HL-60 (cell line): ENCODE measurements around the gene PTPRN2.

Experiments
- DNase-seq, 2 experiments: peaks; one replicate each; pipeline ENCODE4 v3.0.0-alpha.2; 2010 to 2020; ENCODE audit warnings: low read depth in 1 of 2, low spot score in 1 of 2
- H3K27ac ChIP-seq: fragments of 250-450 bp; sonication (Bioruptor Pico); replicated peaks from 2 replicates; pipeline ENCODE4 v1.5.1; 2020; ENCODE audit warnings: mild to moderate bottlenecking, moderate library complexity
- H3K27me3 ChIP-seq: fragments of 250-450 bp; sonication (Bioruptor Pico); 2 replicates; pipeline ENCODE4 v1.5.1; 2021; ENCODE audit warnings: mild to moderate bottlenecking, moderate library complexity; ENCODE audit not compliant: insufficient read depth, poor library complexity, severe bottlenecking
- H3K4me3 ChIP-seq: replicated peaks from 2 replicates; pipeline ENCODE4 v1.5.1; 2011; ENCODE audit warnings: mild to moderate bottlenecking, control low read depth, low read length; ENCODE audit not compliant: insufficient read depth
- CTCF ChIP-seq: IDR thresholded peaks from one replicate; pipeline ENCODE4 v1.5.1; 2011; ENCODE audit warnings: low read length, control low read depth, inconsistent platforms; ENCODE audit not compliant: insufficient read depth
- GABPA ChIP-seq: IDR thresholded peaks from 2 replicates; pipeline ENCODE4 v1.6.1; 2012; ENCODE audit warnings: low read depth
- POLR2AphosphoS5 ChIP-seq: IDR thresholded peaks from 2 replicates; pipeline ENCODE4 v1.6.1; 2012; ENCODE audit warnings: low read depth
- REST ChIP-seq: IDR thresholded peaks from 2 replicates; pipeline ENCODE4 v1.6.1; 2012; ENCODE audit warnings: low read depth; ENCODE audit not compliant: insufficient replicate concordance
- SPI1 ChIP-seq: IDR thresholded peaks from 2 replicates; pipeline ENCODE4 v1.6.1; 2012; ENCODE audit warnings: low read depth, mild to moderate bottlenecking, borderline replicate concordance

Gene PTPRN2

GRCh38 chr7:157864911-157865310 is 722.7 kb downstream of the PTPRN2 start:
- Histone ChIP-seq H3K27ac (no peak overlapping the region), H3K4me3 (no peak overlapping the region), H3K27me3 (no peaks in the 10 kb centered on the region)
- no peak for DNase-seq
- no peak for TF ChIP-seq GABPA

- DNase-seq = no peak
- no peaks in the 10 kb centered on the region for H3K27me3 ChIP-seq
These were observed 723.5 kb downstream of the PTPRN2 start for GRCh38 chr7:157863906-157864810.

GRCh38 chr7:157863176-157863575 is 724.4 kb downstream of the PTPRN2 start:
- no peaks in the 10 kb centered on the region for H3K27me3 ChIP-seq
- no peak overlapping the region for H3K27ac ChIP-seq
- DNase-seq = no peak
- no peak for TF ChIP-seq GABPA
- TF ChIP-seq CTCF = no peak
- no peak for TF ChIP-seq SPI1
- TF ChIP-seq POLR2AphosphoS5 = no peak
- no peak for TF ChIP-seq REST
- no peak overlapping the region for H3K4me3 ChIP-seq

More at GRCh38 chr7:157863906-157864810, 723.5 kb downstream of the PTPRN2 start:
- Histone ChIP-seq H3K27ac (no peak overlapping the region), H3K4me3 (no peak overlapping the region)
- TF ChIP-seq REST = no peak

- H3K4me3 ChIP-seq = no peak overlapping the region
- DNase-seq = no peak
- TF ChIP-seq POLR2AphosphoS5 (no peak), SPI1 (no peak), REST (no peak), CTCF (no peak), GABPA (no peak)
- no peak overlapping the region for H3K27ac ChIP-seq
- no peaks in the 10 kb centered on the region for H3K27me3 ChIP-seq
These were observed 724.9 kb downstream of the PTPRN2 start for GRCh38 chr7:157862731-157863130.
